ES-I3 (cell line): ENCODE measurements around the gene EIF3F.

Experiments used
- H3K36me3 ChIP-seq: 2 replicates; pipeline ENCODE4 v1.6.1; 2013; ENCODE audit warnings: mild to moderate bottlenecking, low read length, control low read depth, moderate library complexity; ENCODE audit not compliant: insufficient read depth
- H3K4me1 ChIP-seq: 2 replicates; pipeline ENCODE4 v1.6.1; 2013; ENCODE audit warnings: mild to moderate bottlenecking, control low read depth, low read length; ENCODE audit not compliant: insufficient read depth
- H3K9ac ChIP-seq: 2 replicates; pipeline ENCODE4 v1.6.1; 2013; ENCODE audit warnings: low read depth, mild to moderate bottlenecking, low read length, moderate library complexity
- H3K9me3 ChIP-seq: 2 replicates; pipeline ENCODE4 v1.6.1; 2013; ENCODE audit warnings: mild to moderate bottlenecking, low read length, moderate library complexity; ENCODE audit not compliant: control insufficient read depth, insufficient read depth

EIF3F gene

DNA sequence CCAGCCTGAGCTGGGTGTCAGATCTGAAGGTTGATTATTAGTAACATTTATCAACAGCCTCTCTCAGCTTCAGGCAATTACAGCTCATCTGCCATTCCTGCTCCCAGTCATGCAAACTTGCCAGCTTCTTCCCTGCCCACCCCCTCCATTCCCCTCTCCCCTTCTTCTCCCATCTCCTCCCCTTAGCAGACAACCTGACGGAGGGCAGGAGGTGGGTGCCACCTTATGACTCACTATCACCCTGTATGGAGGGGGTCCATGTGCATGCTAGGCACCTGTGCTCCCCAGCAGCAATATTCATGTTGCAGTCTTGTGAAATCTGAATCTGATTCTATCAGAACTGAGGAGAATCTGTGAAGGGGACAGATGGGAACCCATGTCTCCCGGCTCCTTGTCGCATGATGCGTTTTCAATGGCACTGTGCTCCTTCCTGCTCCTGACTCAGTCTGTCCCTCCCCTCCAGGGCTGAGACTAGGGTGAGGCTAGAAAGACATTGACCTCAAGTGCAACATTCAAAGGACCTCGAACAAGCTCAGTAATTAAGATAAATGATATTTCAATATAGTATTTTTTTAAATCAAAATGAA is 47.6 kb downstream of the EIF3F start:
- H3K36me3 ChIP-seq = no peaks in the 10 kb centered on the region

DNA sequence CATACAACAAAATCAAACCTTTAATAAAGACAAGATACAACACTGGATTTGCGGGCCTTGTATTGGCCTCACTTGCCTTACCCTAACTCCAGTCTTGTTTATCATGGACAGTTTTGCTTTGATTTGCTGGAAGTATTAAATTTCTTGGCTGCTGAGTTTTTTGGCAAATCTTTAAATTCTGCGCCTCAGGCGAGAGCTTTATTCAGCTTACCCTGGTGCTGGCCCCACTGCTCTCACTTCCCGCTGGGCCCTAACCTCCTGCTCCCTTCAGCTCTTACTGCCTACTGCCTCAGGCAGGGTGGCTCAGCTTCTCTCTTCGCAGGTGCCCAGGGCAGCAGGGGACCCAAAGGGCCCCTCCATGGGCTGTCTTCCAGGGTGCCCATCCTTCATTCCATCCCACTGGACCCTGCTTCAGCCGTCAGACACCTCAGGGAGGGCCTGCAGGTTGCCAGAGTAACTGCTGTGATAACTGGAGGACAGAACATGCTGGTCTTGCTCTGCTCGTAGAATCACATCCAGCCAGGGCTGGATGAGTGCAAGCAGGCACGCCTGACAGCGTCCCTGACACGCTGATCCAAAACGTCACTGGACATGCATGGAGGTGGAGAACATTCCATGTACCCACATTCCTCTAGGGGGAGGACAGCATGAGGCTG is 48.2 kb downstream of the EIF3F start:
- H3K9me3 ChIP-seq = no peaks in the 10 kb centered on the region
- H3K4me1 ChIP-seq = peaks cover 7% of the 10 kb centered on the region; the same call in 1 of the 2 replicates
- H3K36me3 ChIP-seq = no peaks in the 10 kb centered on the region
- no peak overlapping the region for H3K9ac ChIP-seq

More for the DNA sequence above, 47.6 kb downstream of the EIF3F start:
- Histone ChIP-seq H3K9me3 (no peaks in the 10 kb centered on the region), H3K9ac (no peak overlapping the region), H3K4me1 (peaks cover 7% of the 10 kb centered on the region; the same call in 1 of the 2 replicates)

DNA sequence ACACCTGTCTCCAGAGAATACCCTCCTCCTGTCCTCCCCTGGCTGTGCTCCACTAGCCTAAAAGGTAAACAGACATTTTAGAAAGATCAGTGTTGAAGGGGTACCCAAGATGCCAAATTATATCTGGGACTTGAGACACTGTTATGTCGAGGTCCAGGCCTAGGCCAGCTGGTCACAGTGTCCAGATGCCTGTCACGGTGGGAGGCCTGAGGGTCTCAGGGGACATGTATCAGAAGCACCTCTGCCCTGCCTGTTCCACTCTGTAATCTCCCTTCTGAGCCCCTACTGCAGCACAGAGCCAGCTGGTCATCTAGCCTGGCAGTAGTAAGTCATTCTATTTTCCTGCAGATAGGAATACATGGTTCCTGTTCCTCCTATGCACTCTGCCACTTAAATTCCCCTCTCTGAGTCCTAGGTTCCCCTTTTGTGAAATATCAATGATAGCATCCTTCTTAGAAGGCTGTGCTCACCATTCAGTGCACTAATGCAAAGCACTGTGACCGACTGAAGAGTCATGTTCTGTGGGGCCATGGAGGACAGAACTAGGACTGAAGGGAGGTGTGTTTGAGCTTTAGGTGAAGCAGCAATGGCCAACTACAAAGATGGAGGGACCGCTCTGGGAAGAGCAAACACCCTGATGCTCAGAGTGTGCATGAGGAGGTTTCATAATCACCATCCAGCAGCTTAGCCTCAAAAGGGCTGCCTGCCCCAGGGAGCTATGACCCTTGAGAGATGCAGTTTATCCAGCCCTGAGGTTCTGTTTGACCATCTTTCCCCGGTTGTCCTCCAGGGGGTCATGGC is 49.1 kb downstream of the EIF3F start:
- no peaks in the 10 kb centered on the region for H3K9me3 ChIP-seq
- no peaks in the 10 kb centered on the region for H3K36me3 ChIP-seq
- H3K9ac ChIP-seq = no peak overlapping the region
- H3K4me1 ChIP-seq = peaks cover 7% of the 10 kb centered on the region; the same call in 1 of the 2 replicates

DNA sequence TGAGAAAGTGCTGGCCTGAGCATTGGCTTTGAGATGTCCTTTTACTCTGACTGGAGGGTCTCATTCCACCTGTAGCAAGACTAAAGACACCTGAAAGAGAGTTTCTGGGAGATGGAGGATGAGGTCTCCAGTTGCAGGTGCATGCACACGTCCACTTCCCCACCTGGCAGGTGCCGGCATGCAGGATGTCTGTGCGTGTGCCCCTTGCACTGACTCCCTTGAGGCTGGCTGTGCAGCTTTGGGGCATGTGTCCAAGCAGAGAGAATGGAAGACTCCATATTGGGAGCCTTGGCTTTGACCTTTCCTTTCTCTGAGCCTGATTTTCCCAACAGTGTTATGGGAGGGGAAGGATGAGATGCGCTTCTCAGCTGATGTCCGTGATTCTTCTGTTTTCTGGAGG is 49.8 kb downstream of the EIF3F start:
- no peaks in the 10 kb centered on the region for H3K36me3 ChIP-seq
- no peaks in the 10 kb centered on the region for H3K9me3 ChIP-seq
- no peak overlapping the region for H3K9ac ChIP-seq
- peaks cover 7% of the 10 kb centered on the region; the same call in 1 of the 2 replicates for H3K4me1 ChIP-seq

DNA sequence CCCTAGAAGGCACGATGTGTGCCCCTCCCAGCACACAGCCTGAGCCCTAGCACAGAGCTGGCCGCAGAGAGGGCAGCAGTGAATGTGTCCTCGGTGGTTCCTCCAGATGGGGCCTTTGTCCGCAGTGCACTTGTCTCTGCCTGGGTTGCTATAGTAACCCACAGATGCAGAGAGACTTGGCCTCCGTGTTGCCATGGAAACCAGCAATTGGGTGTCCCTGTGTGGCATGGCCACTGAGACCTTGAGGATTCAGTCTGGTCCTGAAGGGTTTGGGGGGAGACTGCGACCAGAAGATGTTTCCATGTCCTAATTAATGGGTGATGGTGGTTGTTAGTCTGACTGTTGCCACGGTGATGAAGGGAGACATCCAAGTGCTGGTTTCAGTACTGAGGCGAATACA is 51.3 kb downstream of the EIF3F start:
- Histone ChIP-seq H3K9ac (no peak overlapping the region), H3K4me1 (peaks cover 3% of the 10 kb centered on the region; the same call in 1 of the 2 replicates), H3K36me3 (no peaks in the 10 kb centered on the region), H3K9me3 (no peaks in the 10 kb centered on the region; the same call in 1 of the 2 replicates)

DNA sequence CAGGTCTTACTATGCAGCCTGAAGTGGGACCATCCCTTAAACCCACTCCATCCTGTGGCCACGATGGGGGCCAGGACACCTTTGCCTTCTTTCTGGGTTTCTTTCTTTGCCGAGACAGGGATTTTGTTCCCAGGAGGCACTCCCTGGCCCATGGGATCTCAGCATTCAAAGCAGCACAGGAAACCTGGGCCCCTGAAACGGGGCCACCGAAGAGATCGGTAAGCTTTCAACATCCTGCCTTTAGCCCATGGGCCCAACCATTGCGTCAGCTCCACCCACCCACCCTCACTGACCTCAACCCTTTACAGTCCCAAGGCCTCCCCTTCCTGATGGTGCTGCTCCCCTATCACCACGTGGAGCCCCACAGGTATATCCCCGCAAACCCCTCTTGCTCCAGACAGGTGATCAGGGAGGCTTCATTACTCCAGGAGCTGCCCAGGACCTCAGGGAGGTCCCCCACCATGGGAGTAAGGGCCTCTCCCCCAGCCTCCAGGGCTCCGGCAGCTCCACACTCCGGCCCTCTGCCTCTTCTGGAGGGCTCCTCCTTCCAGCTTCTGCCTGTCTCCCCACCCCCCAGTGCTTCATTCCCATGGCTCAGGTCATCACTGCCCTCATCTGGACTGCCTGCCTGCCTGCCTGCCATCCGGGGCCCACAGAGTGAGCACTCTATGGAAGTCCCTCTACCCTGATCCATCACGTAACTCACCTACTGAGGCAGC is 51.8 kb downstream of the EIF3F start:
- Histone ChIP-seq H3K4me1 (no peaks in the 10 kb centered on the region), H3K9ac (no peak overlapping the region), H3K36me3 (no peaks in the 10 kb centered on the region), H3K9me3 (no peaks in the 10 kb centered on the region; the same call in 1 of the 2 replicates)

DNA sequence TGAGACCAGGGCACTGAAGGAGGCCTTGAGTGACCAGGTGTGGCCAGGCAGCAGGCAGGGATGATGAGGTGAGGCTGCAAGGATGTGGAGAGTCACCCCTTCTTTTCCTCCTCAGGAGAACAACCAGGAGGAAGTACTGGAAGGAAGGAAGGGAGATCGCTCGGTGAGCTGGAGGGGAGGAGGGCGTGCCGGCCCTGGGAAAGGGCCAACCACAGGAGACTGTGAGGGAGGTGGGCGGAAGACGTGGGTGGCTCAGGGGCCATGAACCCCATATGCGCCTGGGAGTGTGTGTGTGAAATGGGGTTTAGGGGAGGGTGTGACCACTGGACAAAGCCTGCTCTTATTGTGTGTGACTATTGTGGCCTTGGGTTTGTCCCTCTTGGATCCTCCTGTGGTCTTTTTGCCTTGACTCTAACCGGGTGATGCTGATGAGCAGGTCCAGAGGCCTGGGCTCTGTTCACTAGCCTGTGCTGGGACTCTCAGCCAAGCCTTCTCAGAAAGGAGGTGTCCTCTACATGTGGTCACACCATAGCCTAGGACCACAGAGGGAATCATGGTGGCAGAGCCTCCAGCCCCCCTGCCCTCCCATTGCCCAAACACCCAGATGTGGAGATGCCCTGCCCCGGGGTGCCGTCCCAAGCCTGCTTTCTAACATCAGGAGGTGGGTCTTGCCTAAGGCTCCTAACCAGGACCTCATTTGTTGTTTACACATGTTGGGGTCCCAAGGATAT is 52.6 kb downstream of the EIF3F start:
- H3K36me3 ChIP-seq = no peaks in the 10 kb centered on the region
- H3K9me3 ChIP-seq = no peaks in the 10 kb centered on the region; the same call in 1 of the 2 replicates
- H3K4me1 ChIP-seq = no peaks in the 10 kb centered on the region
- H3K9ac ChIP-seq = no peak overlapping the region

DNA sequence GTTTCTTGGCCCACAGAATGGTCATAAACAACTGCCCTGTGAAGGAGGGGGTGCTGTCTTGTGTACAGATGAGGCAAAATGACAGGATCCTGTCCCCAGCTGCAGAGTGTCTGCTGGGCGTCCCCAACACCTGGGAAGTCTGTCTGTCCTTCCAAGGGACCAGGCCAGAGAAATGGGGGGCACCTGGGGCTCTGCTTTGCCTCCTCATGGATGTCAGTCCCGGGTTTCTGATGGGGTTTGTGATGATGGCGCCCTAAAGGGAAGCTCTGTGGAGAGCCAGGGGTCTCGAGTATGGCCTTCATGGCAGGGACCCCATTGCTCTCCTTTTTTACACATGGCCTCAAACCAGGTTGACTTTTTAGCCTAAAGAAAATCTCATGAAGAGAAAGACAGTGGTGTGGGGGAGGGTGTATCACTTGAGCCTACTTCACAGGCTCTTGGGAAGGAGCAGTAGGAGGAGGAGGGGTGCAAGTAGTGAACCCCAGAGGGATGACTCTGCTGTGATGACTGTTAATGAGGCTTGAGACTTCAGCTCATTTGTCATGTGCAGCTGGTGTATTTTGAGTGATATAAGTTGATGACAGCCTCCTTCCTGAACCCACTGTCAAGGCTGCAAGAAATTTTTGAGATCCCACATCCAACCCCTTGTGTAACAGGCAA is 53.3 kb downstream of the EIF3F start:
- Histone ChIP-seq H3K9me3 (no peaks in the 10 kb centered on the region; the same call in 1 of the 2 replicates), H3K4me1 (no peaks in the 10 kb centered on the region), H3K36me3 (no peaks in the 10 kb centered on the region), H3K9ac (no peak overlapping the region)

DNA sequence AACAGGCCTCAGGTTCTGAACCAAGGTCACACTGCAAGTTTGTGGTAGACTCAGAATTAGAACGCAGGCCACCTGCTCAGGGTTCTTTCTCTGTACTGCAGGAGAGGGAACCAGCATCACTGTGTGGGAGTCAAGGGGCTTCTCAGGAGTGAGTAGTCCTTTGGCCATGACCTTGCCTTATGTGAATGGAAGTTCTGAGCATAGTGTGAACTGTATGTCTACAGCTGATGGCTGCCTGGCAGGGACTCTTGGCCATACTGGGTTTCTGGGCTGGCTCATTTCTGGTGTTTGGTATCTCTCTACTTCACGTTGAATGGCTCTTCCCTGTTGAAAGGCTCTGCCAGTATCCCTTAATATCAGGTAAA is 53.8 kb downstream of the EIF3F start:
- H3K36me3 ChIP-seq = no peaks in the 10 kb centered on the region
- H3K9me3 ChIP-seq = no peaks in the 10 kb centered on the region; the same call in 1 of the 2 replicates
- H3K4me1 ChIP-seq = no peaks in the 10 kb centered on the region
- H3K9ac ChIP-seq = no peak overlapping the region

DNA sequence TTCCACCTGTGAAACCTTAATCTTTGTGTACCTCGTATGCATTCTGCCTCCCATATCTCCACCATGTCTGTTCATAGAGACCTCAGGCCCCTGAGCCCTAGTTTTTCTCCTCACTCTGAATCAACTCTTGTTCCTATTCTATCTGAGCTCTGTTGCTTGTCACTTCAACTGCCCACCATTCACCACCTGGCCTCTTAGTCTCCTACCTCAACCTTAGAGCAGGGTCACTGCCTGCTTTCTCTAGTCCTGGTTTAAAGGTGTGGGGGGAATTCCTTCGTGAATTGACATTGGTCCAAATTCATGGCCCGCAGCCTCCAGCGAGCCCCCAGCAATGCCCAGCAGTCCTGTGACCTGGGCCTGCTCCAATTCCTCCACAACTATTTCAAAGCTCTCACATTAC is 54.4 kb downstream of the EIF3F start:
- no peak overlapping the region for H3K9ac ChIP-seq
- H3K36me3 ChIP-seq = no peaks in the 10 kb centered on the region

DNA sequence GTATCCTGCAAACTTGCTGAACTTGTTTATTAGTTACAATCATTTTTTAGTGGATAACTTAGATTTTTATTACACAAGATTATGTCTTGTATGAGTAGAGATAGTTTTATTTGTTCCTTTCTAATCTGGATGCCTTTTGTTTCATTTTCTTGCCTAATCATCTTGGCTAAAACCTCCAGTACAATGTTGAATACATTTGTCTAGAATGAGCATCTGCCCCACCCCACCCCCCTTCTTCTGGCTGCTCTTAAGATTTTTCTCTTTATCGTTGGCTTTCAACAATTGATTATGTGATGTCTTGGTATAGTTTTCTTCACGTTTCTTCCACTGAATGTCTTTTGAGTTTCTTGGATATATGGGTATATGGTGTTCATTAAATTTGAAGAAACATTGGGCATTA is 56.6 kb downstream of the EIF3F start:
- H3K9me3 ChIP-seq = no peaks in the 10 kb centered on the region; the same call in 1 of the 2 replicates
- H3K36me3 ChIP-seq = no peaks in the 10 kb centered on the region
- H3K4me1 ChIP-seq = no peaks in the 10 kb centered on the region
- no peak overlapping the region for H3K9ac ChIP-seq

More for the DNA sequence above, 54.4 kb downstream of the EIF3F start:
- no peaks in the 10 kb centered on the region; the same call in 1 of the 2 replicates for H3K9me3 ChIP-seq
- no peaks in the 10 kb centered on the region for H3K4me1 ChIP-seq

DNA sequence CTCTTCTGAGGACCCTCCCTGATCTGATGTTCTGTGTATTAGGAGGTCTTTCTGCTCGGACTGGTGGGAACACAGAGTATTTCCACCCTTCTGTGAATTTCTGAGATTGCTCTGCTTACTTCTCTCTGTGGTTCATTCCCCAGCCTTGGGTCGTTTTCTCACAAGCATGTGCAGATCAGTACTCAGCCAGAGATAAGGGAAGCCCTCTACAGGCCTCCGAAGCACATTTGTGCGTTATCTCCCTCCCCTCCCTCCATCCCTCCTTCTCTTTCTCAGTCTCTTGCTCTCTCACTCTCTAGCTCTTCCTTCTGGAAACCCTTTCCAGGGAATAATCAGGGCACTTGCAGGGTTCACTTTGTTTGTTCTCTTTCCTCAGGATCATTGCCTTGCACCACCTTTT is 58.7 kb downstream of the EIF3F start:
- Histone ChIP-seq H3K9me3 (no peaks in the 10 kb centered on the region; the same call in 1 of the 2 replicates), H3K4me1 (no peaks in the 10 kb centered on the region), H3K36me3 (no peaks in the 10 kb centered on the region), H3K9ac (no peak overlapping the region)

DNA sequence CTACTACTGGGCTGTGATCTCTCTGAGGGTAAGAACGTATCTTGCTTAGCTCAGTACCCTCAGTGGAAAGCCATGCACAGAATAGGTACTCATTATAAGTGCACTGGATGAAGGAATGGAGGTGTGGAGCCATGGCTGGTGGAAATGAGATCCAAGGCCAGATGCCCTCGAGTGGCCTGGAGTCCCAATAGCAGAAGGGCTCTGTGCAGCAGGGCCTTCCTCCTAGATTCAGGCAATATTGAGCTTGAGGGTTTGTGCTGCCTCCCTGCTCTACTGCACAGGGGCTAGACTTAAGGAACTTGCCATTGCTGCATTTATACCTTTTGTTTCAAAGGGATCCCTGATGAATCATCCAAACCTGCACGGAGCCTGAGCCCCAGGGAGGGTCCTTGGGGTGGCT is 60.2 kb downstream of the EIF3F start:
- H3K36me3 ChIP-seq = no peaks in the 10 kb centered on the region
- no peaks in the 10 kb centered on the region; the same call in 1 of the 2 replicates for H3K9me3 ChIP-seq
- H3K9ac ChIP-seq = no peak overlapping the region
- no peaks in the 10 kb centered on the region for H3K4me1 ChIP-seq
